Measurements from ENCODE around the gene KCNK6. TPM values are rescaled to one million over a fixed set of nuclear protein-coding genes. Genes with fewer than 3 reads are reported as not detected.
A peak's percentile ranks its signal among the peaks of the same experiment; 100 is the strongest.

KCNK6 gene
- total and polyA plus RNA-seq, 4 donors: 3.0 to 10.8 (median 8.5) TPM

DNA sequence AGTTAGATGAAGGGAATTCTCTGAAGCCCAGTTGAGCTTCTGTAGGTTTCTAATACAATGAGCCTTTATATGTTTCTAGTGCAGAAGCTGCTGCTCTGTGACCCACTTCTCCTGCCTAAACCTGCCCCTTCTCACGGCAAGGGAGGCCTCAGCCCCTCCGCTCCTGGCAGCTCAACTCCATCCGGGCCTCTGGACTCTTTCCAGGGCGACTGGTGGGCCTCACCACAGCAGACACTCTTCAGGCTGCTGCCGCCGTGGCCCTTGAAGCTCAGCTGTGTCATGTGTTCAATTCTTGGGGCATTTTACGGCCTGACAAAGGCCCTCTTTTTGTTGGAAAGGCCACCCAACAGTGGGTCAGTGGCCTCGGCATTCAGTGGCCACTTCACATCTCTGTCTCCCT lies 25.6 kb upstream of the KCNK6 start:
- Histone ChIP-seq H3K9ac (ENCODE audit: insufficient read depth in 1 of 2, low read length in 2 of 2) (no peak overlapping the region), H3K4me1 (ENCODE audit: control insufficient read depth in 5 of 5, insufficient read depth in 5 of 5, low read length in 5 of 5) (peaks cover 0 to 32% (median 11%) of the 10 kb centered on the region in 5 donors), H3K9me3 (ENCODE audit: control insufficient read depth in 4 of 4, insufficient read depth in 3 of 4, low read length in 3 of 4) (no peaks in the 10 kb centered on the region), H3K27ac (ENCODE audit: low read depth in 1 of 2, low read length in 1 of 2) (no peak overlapping the region), H3K27me3 (ENCODE audit: control insufficient read depth in 3 of 3, insufficient read depth in 3 of 3, low read length in 2 of 3) (no peaks in the 10 kb centered on the region), H3K4me3 (no peak overlapping the region), H3K36me3 (ENCODE audit: control insufficient read depth in 4 of 4, insufficient read depth in 4 of 4, low read length in 4 of 4) (peaks cover 0 to 11% (median 0%) of the 10 kb centered on the region in 4 donors)
- 81 to 91% methylated on average over 8 of the region's 8 CpGs for WGBS, 2 donors
- ATAC-seq (ENCODE audit: insufficient read depth, low FRiP score) (no peak), DNase-seq (peak in 2 of 3 donors; percentile 30 to 48)
- TF ChIP-seq, protein P1, sequence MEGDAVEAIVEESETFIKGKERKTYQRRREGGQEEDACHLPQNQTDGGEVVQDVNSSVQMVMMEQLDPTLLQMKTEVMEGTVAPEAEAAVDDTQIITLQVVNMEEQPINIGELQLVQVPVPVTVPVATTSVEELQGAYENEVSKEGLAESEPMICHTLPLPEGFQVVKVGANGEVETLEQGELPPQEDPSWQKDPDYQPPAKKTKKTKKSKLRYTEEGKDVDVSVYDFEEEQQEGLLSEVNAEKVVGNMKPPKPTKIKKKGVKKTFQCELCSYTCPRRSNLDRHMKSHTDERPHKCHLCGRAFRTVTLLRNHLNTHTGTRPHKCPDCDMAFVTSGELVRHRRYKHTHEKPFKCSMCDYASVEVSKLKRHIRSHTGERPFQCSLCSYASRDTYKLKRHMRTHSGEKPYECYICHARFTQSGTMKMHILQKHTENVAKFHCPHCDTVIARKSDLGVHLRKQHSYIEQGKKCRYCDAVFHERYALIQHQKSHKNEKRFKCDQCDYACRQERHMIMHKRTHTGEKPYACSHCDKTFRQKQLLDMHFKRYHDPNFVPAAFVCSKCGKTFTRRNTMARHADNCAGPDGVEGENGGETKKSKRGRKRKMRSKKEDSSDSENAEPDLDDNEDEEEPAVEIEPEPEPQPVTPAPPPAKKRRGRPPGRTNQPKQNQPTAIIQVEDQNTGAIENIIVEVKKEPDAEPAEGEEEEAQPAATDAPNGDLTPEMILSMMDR (IDR thresholded peaks at IDR 0.05; ENCODE audit: control extremely low read depth, extremely low read depth): no peak

DNA sequence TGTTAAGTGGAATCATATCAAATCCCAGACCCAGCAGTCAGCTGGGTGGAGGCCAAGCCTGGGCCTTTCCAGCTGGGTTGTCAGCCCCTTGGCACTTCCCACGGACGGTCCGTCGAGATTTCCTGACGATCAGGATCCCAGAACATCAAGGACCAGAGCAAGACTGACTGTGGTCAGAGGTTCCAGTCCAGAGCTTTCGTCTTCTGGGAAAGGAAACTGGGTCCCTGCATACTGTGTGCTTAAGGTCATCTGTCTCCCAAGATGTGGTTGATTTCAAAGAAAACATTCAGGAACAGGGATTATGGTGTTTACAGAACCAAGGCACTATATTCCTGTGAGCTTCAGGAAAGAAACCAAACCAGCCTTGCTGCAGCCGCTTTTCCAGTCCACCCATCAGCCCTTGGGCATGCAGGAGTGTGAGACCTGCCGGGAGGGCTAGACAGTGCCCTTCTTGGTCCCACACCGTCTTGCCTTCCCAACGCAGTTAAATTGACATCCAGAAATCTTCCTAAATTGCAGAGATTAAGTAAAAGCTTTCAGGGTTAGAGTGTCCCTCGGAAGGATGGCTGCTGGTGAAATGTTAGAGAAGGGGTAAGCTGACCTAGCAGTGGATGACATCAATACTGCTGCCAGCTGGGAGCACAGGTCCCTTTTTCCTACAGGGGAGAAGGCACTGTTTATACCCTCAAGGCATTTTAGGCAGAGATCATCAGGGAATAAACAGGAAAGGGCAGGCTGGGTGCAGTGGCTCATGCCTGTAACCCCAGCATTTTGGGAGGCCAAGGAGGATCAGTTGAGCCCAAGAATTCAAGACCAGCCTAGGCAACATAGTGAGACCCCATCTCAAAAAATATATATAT lies 20.6 kb upstream of the KCNK6 start:
- Histone ChIP-seq H3K9me3 (ENCODE audit: control insufficient read depth in 4 of 4, insufficient read depth in 3 of 4, low read length in 3 of 4) (no peaks in the 10 kb centered on the region), H3K4me3 (no peak overlapping the region), H3K27ac (ENCODE audit: low read depth in 1 of 2, low read length in 1 of 2) (peak overlapping the region in 1 of 2 donors; percentile 38), H3K27me3 (ENCODE audit: control insufficient read depth in 3 of 3, insufficient read depth in 3 of 3, low read length in 2 of 3) (no peaks in the 10 kb centered on the region), H3K4me1 (ENCODE audit: control insufficient read depth in 5 of 5, insufficient read depth in 5 of 5, low read length in 5 of 5) (peaks cover 0 to 5% (median 0%) of the 10 kb centered on the region in 5 donors), H3K36me3 (ENCODE audit: control insufficient read depth in 4 of 4, insufficient read depth in 4 of 4, low read length in 4 of 4) (no peaks in the 10 kb centered on the region), H3K9ac (ENCODE audit: insufficient read depth in 1 of 2, low read length in 2 of 2) (no peak overlapping the region)
- 70 to 74% methylated on average over 11 of the region's 11 CpGs for WGBS, 2 donors
- TF ChIP-seq, protein P1 (IDR thresholded peaks at IDR 0.05; ENCODE audit: control extremely low read depth, extremely low read depth): no peak
- no peak for DNase-seq
- no peak for ATAC-seq (ENCODE audit: insufficient read depth, low FRiP score)

DNA sequence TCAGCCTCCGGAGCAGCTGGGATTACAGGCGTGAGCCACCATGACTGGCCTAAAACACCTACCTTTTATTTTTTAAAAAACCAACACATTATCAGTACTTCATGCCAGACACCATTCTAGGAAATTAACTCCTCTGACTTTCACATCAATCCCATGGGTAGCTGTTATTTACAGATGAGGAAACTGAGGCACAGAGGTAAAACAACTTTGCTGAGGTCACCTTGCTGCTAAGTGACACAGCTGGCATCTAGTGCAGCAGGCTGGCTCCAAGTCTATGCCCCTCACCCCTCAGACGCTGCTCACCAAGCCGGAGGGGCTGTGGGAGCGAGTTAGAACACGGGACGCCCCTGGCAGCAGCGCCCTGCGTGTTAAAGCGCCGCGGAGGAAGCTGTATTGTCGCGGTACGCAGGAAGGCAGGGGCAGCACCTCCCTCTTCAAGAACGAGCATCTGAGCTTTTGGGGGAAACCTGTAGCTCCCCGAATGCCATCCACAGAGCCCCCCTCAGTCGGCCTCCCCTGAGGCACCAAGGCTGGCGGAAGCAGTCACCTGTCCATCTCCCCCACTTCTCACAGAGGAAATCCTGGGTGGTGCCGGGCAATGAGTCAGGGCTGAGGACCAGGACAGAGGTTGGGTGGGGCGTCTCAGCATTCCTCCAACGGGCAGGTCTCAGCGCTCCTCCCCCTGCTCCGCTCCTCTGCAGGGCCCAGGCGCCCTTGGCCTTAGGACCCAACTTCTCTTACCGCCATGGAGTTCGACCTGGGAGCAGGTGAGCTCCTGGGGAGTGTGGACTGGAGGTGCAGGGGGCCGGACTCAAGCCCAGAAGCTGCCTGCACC lies 15.9 kb upstream of the KCNK6 start, which contains the start of gene C19orf33:
Gene C19orf33, plus strand, starts transcription at position 735 of the 835 bp plus-strand sequence. Its CDS starts 11 bp downstream, at position 746.
- H3K27ac ChIP-seq (ENCODE audit: low read depth in 1 of 2, low read length in 1 of 2): peak within 1 kb of the TSS; percentile 38 to 85
- TF ChIP-seq, protein P1 (IDR thresholded peaks at IDR 0.05; ENCODE audit: control extremely low read depth, extremely low read depth): no peak
- peak within 1 kb of the TSS; percentile 25 for H3K4me3 ChIP-seq
- DNase-seq: no peak
- H3K36me3 ChIP-seq (ENCODE audit: control insufficient read depth in 4 of 4, insufficient read depth in 4 of 4, low read length in 4 of 4): peaks cover 0 to 28% (median 10%) of the 10 kb centered on the region in 4 donors
- peak; percentile 70 for ATAC-seq (ENCODE audit: insufficient read depth, low FRiP score)
- peaks cover 0 to 10% (median 0%) of the 10 kb centered on the region in 5 donors for H3K4me1 ChIP-seq (ENCODE audit: control insufficient read depth in 5 of 5, insufficient read depth in 5 of 5, low read length in 5 of 5)
- WGBS, 2 donors: 31 to 40% methylated on average over 26 to 28 of the region's 28 CpGs
- no peak within 1 kb of the TSS for H3K9ac ChIP-seq (ENCODE audit: insufficient read depth in 1 of 2, low read length in 2 of 2)
- no peaks in the 10 kb centered on the region for H3K27me3 ChIP-seq (ENCODE audit: control insufficient read depth in 3 of 3, insufficient read depth in 3 of 3, low read length in 2 of 3)
- no peaks in the 10 kb centered on the region for H3K9me3 ChIP-seq (ENCODE audit: control insufficient read depth in 4 of 4, insufficient read depth in 3 of 4, low read length in 3 of 4)

All from lung (tissue), 12 donors.